Left ventricle myocardium inferior (tissue), 1 donor: ENCODE results near the gene ANKS4B. TPM values are rescaled to one million over a fixed set of nuclear protein-coding genes. Genes with fewer than 3 reads are reported as not detected.

Experiments used
- DNase-seq: peaks from one replicate; pipeline ENCODE4 v3.0.0-alpha.2; 2020
- H3K27ac ChIP-seq: fragments of 200-600 bp; replicated peaks from 2 replicates; pipeline ENCODE4 v1.8.0; 2021
- H3K27me3 ChIP-seq: fragments of 200-600 bp; 2 replicates; pipeline ENCODE4 v1.8.0; 2021; ENCODE audit warnings: low read depth
- H3K36me3 ChIP-seq: fragments of 200-600 bp; 2 replicates; pipeline ENCODE4 v1.8.0; 2021
- H3K4me1 ChIP-seq: fragments of 200-600 bp; 2 replicates; pipeline ENCODE4 v1.8.0; 2021
- H3K4me3 ChIP-seq: fragments of 200-600 bp; 2 replicates; pipeline ENCODE4 v1.8.0; 2021; ENCODE audit warnings: mild to moderate bottlenecking, moderate library complexity
- H3K9me3 ChIP-seq: fragments of 200-600 bp; replicated peaks from 2 replicates; pipeline ENCODE4 v1.8.0; 2021
- intact Hi-C: fragments of 100-400 bp; cut with micrococcal nuclease; formaldehyde crosslinking; loops from one replicate; pipeline ENCODE4 v1.11.0; 2022
- total RNA-seq: library from RNA; stranded (reverse); fragmentation: NEBNext Ultra II Directional; extraction: Animal tissue kit (Norgen Biotek cat#: 25700); gene quantifications from one replicate; pipeline ENCODE4 v1.2.1, GENCODE V29; 2021
- TF ChIP-seq, protein P1 (sequence below): fragments of 200-600 bp; IDR thresholded peaks from 2 replicates; pipeline ENCODE4 v1.8.0; 2021; ENCODE audit warnings: antibody characterized with exemption, mild to moderate bottlenecking, borderline replicate concordance
- donor health status: DM: no; HTN: yes; CAD: no; lungs with severe emphysema.

Gene ANKS4B
- total RNA-seq, 1 donor from 2014 or later: not detected

DNA sequence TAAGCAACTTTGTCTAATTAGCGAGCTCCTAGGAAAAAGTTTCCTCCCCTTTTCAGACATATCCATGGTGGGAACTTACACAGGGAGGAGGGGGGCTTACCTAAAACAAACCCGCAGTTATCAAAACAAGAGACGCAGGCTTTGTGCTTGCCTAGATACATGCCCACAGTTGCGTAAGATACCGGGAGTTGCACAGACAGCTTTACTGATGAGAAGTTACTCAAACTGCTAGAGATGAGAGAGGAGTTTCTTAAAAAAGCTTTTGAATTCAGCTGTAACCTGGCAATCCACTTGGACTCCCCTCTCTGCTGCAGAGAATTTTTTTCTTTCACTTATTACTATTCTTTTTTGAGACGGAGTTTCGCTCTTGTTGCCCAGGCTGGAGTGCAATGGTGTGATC lies 15.3 kb upstream of the ANKS4B start:
- Histone ChIP-seq H3K4me3 (no peak overlapping the region), H3K27me3 (peaks cover 38% of the 10 kb centered on the region), H3K4me1 (no peaks in the 10 kb centered on the region), H3K36me3 (no peaks in the 10 kb centered on the region), H3K27ac (no peak overlapping the region), H3K9me3 (no peaks in the 10 kb centered on the region)
- TF ChIP-seq, protein P1, sequence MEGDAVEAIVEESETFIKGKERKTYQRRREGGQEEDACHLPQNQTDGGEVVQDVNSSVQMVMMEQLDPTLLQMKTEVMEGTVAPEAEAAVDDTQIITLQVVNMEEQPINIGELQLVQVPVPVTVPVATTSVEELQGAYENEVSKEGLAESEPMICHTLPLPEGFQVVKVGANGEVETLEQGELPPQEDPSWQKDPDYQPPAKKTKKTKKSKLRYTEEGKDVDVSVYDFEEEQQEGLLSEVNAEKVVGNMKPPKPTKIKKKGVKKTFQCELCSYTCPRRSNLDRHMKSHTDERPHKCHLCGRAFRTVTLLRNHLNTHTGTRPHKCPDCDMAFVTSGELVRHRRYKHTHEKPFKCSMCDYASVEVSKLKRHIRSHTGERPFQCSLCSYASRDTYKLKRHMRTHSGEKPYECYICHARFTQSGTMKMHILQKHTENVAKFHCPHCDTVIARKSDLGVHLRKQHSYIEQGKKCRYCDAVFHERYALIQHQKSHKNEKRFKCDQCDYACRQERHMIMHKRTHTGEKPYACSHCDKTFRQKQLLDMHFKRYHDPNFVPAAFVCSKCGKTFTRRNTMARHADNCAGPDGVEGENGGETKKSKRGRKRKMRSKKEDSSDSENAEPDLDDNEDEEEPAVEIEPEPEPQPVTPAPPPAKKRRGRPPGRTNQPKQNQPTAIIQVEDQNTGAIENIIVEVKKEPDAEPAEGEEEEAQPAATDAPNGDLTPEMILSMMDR: no peak
- intact Hi-C loops: no loop called here
- no peak for DNase-seq

DNA sequence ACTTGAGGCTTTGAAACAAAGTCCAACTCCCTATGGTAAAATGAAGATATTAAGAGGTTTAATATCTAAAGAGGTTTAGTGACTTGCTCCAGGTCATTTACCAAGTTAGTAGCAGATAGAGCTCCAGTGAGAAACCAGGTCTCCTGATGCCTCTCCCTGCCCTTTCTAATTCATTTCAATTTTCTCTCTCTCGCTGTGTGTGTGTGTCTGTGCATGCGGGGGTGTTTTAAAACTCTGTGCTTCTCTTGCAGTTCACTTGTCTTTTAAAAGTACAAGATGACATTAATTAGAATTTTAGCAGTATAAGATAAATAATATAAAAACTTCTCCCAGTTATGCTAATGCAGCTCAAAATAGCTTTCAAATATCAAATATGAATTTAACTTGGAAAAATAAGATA lies 13.9 kb upstream of the ANKS4B start:
- TF ChIP-seq, protein P1: no peak

DNA sequence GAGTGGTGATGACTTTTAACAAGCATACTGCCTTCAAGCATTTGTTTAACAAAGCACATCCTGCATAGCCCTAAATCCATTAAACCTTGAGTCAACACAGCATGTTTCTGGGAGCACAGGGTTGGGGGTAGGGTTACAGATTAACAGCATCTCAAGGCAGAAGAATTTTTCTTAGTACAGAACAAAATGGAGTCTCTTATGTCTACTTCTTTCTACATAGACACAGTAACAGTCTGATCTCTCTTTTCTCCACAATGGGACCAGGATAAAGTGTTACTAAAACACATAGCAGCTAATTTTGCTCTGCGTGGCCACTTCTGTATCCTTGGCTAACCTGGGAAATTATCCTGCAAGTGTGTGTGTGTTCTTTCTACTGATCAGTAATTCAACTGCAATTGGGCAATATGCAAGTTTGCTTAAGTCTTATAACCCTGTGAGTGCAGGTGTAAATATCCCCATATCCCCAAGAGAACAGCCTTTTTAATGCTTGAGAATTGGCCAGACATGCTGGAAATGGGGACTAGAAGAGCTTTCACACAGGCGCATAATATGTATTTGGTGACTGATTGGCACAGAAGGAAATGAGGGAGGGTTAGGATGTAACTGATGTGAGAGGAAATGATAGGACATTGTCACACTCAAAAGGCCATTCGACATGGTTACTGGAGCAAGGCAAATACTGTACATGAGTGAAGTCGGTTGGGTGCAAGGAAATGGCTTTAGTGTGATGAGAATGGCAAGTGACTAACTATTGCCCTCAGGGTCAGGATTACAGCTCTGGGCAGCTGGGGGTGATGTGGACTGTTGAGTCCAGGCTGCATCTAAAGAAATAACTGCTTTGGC lies 10.8 kb upstream of the ANKS4B start:
- Histone ChIP-seq H3K4me1 (no peaks in the 10 kb centered on the region), H3K36me3 (no peaks in the 10 kb centered on the region), H3K27me3 (peaks cover 33% of the 10 kb centered on the region), H3K9me3 (no peaks in the 10 kb centered on the region), H3K27ac (no peak overlapping the region), H3K4me3 (no peak overlapping the region)
- DNase-seq: no peak
- TF ChIP-seq, protein P1: no peak
- intact Hi-C loops: no loop called here

More for the DNA sequence above, 13.9 kb upstream of the ANKS4B start:
- Histone ChIP-seq H3K9me3 (no peaks in the 10 kb centered on the region), H3K27me3 (peaks cover 44% of the 10 kb centered on the region), H3K4me1 (no peaks in the 10 kb centered on the region), H3K27ac (no peak overlapping the region), H3K36me3 (no peaks in the 10 kb centered on the region), H3K4me3 (no peak overlapping the region)
- DNase-seq: no peak
- intact Hi-C loops: no loop called here

DNA sequence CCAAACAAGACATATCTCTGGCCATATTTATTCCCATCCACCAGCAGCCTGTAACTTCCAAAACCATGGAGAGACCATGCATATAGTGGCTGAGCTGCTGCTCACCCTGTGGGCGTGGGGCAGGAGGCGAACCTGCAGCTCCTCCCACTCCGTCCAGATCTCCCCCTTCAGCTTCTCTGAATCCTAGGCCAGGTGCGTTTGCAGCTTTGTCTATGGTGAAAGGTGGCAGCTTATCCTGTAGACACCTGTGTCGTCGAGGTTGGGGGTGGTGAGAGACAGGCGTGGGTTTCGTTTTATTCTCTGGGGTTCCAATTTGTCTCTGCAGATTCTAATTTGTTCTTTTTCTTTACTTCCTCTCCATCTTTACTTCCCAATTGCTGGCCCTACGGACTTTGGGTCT lies 9.7 kb upstream of the ANKS4B start:
- H3K27ac ChIP-seq: no peak overlapping the region
- H3K27me3 ChIP-seq: peaks cover 24% of the 10 kb centered on the region
- no peak overlapping the region for H3K4me3 ChIP-seq
- intact Hi-C loops: no loop called here
- H3K36me3 ChIP-seq: no peaks in the 10 kb centered on the region
- H3K4me1 ChIP-seq: no peaks in the 10 kb centered on the region
- TF ChIP-seq, protein P1: no peak
- H3K9me3 ChIP-seq: no peaks in the 10 kb centered on the region
- no peak for DNase-seq

GRCh38 chr16:21224800-21225199 lies 8.7 kb upstream of the ANKS4B start:
- no peak overlapping the region for H3K27ac ChIP-seq
- DNase-seq: no peak
- no peaks in the 10 kb centered on the region for H3K4me1 ChIP-seq
- no peaks in the 10 kb centered on the region for H3K9me3 ChIP-seq
- intact Hi-C loops: no loop called here
- no peak overlapping the region for H3K4me3 ChIP-seq
- peaks cover 17% of the 10 kb centered on the region for H3K27me3 ChIP-seq
- H3K36me3 ChIP-seq: no peaks in the 10 kb centered on the region
- TF ChIP-seq, protein P1: no peak
